Activated CD4-positive, CD25-positive, alpha-beta regulatory T cell (primary cell): ENCODE data around the gene C19orf18.

Source experiments
- DNase-seq, 4 experiments: peaks; one replicate each; lab custom pipeline; 2025; lab: John Stamatoyannopoulos, UW

C19orf18 gene

DNA sequence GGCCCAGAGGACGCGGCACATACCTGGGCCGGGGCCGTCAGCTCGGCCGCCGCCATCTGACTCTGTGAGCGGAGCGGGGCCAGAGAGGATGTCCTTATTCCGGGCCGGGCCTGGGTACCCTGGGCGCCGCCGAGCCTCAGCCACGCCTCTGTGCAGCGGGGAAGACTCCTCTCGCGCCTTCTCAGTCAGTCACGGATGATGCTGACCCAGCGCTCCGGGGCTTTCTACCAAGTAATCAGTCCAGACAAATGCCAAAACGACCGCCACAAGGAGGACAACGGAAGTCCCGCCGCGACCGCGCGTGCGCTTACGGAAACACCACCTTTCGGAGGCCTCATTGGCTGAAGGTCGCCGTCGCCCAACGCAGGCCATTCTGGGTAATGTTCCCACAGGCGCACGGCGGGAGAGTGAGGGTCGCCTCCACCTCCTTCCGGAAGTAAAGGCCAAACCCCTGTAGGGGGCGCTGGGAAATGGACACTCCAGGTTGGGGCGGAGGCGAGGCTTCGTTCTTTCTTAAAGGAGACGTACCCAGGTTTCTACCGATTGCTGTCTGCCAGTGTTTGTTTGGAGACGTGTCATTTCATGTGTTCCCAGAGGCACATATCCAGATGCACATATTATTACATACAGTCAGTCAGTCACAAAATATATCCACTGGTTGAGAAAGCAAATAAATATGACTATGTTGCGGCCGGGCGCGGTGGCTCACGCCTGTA is 26.8 kb downstream of the C19orf18 start, which contains the start of gene ZNF256:
Gene ZNF256 (minus strand): TSS at position 288 of the 716 bp plus-strand sequence. CDS start 232 bp downstream, at position 56.
- DNase-seq: peak; percentile 71 to 90 (median 80)

DNA sequence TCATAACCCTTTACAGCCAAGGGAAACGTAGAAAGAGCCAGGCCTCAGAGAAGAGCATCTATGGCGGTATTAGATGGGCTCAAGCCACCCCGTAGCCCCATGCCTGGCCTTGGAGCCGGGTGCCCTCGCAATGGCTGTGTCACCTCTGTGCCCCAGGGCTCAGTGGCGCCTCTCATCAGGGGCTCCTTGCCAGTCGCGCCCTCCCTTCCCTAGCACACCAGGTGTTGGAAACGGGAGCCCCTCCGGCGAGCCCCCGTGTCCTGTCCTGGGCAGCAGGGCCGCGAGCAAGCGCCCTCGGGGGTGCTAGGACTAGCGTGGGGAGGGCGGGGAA is 27.3 kb downstream of the C19orf18 start:
- no peak for DNase-seq

DNA sequence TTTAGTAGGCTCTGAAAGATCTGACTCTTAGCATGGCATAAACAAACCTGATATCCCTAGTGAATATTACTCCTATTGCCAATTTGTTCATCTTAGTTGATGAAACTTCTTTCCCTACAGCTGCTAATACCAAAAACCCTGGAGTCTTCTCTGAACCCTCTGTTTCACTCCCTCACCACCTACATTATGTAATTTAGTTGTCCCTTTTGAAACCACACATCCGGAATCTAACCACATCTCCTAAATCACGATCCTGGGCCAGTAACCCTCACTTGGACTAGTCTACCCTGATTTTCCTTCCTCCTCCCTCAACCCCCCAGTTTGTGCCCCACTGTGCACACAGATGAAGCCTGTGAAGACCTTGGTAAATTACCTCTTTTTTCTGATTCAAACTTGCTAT is 28.0 kb downstream of the C19orf18 start:
- no peak for DNase-seq

DNA sequence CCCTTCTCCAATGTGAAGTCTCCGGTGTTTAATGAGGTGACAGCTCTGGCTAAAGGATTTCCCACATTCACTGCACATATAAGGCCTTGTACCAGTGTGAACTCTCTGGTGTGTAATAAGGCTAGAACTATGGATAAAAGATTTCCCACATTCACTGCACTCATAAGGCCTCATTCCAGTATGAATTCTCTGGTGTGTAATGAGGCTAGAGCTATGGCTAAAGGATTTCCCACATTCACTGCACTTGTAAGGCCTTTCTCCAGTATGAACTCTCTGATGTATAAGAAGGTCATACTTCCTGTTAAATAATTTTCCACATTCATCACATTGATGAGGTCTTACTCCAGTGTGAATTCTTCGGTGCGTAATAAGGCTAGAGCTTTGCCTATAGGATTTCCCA is 32.7 kb downstream of the C19orf18 start:
- no peak for DNase-seq

DNA sequence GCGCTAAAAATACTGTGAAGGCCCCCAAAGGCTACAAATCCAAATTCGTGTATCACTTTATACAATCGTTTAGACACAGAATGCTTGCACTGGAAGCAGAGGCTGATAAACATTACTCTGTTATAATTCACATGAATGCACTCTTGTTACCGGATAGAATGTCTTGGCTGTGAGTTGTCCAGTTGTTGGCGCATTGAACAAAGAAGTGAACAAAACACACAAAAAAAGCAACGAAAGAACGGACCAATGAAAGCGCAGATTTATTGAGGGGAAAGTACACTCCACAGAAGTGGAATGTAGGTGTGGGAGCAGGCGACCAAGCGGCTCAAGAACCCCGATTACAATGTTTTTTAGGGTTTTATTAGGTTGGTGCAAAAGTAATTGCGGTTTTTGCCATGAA is 38.6 kb downstream of the C19orf18 start:
- DNase-seq: no peak

DNA sequence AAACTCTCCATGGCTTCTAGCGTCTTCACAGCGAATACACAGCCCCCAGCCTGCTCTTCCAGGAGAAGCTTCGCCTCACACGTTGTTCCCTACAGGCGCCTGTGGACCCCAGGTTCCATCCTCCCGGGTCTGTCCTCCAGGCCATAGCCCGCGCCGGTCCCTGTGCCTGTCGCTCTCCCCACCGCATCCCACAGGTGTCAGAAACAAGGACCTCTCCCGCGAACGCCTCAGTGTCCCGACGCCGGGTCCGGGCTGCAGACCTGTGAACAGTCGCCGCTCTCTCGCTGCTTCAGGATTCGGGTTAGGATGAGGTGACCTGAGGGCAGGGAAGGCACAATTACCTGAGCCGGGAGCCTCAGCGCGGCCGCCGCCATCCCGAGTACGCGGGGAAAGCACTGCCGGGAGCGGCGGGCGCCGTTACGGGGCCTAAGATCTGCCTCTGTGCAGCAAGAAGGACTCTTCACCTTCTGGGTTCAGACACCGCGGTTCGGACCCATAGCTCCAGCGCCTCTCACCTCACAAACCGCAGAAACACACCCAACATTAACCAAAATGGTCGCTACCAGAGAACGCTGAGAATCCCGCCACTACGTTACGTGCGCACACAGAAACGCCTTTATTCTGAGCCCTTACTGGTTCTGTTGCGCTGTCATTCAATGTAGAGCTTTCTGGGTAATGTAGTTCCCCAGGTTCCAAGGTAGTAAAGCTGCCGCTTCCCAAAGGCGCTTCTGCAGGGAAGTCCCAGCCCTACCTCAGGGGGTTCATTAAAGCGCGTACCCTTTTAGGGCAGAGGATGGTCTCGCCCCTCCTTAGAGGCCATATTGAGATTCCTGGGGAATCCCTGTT is 39.3 kb downstream of the C19orf18 start, which contains the start of gene ZNF418:
Gene ZNF418 (minus strand): TSS at position 583 of the 846 bp plus-strand sequence. CDS start 1,580 bp downstream, outside the sequence.
- DNase-seq: no peak

DNA sequence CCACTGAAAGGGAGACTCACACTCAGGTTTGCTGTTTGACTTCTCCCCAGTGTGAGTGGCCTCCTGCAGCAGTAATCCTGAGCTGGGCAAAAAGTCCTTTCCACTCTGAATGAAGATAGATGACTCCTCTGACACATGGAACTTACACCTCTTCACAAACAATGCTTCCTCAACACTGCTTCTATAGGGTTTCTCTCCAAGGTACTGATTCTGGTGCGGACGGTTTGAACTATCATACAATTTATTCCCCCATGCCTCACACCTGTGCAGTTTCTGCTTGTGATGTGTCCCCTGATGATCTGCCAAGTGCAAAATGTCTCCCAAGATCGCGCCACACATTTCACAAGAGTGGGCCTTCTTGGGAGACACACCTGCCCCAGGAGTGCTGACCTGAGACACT is 46.7 kb downstream of the C19orf18 start:
- no peak for DNase-seq

DNA sequence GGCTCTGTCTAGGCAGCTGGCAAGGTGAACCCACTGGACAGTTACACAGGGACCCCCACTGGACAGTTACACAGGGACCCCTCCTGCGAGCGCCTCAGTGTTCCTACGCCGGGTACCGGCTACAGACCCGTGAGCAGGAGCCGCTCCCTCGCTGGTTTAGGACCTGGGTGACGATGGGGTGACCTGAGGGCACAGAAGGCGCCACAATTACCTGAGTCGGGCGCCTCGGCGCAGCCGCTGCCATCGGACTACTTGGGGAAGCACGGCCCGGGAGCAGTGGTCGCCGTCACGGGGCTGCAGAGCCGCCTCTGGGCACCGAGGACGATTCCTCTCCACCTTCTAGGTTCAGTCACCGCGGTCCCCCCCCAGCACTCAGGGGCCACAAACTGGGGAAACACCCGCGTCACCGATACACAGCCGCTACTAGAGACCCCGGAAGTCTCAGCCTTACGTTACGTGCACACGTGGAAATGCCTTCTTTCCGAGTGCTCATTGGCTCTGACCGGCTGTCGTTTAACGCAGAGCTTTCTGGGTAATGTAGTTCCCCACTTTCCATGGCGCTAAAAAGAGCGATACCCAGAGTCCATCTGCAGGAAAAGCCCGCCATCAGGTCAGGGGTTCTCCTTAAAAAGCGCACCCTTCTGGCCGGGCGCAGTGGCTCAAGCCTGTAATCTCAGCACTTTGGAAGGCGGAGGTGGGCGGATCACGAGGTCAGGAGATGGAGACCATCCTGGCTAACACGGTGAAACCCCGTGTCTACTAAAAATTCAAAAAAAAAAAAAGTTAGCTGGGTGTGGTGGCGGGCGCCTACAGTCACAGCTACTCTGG is 58.0 kb downstream of the C19orf18 start, which contains the start of gene ZNF417:
Gene ZNF417 (minus strand): TSS at position 425 of the 828 bp plus-strand sequence. CDS start 181 bp downstream, at position 244.
- peak; percentile 51 to 69 (median 63) for DNase-seq

DNA sequence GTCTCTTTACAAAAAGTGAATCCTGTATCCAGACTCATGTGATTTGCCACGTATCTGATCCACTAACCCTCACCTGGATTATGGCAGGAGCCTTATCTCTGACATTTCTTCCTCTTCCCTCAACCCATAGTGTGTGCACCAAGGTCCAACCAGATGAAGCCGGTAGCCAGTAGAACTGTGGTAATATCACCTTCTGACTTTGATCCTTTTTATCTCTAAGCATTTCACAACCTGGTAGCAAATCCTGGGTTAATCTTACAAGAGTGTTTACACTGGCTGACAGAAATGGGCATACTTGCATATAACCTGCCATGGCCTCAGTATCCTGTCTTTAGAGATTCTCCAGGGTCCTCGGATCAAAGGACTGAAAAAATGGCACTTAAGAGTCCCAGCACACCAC is 59.8 kb downstream of the C19orf18 start:
- no peak for DNase-seq
